HL-60 (cell line): Measurements from ENCODE around the gene TMUB2.

Experiments
- CTCF ChIP-seq: IDR thresholded peaks from one replicate; pipeline ENCODE4 v1.5.1; 2011; ENCODE audit warnings: low read length, control low read depth, inconsistent platforms; ENCODE audit not compliant: insufficient read depth
- POLR2AphosphoS5 ChIP-seq: IDR thresholded peaks from 2 replicates; pipeline ENCODE4 v1.6.1; 2012; ENCODE audit warnings: low read depth

- TF ChIP-seq CTCF = no peak
- TF ChIP-seq POLR2AphosphoS5 = no peak
These were observed 19.4 kb downstream of the TMUB2 start for GRCh38 chr17:44205962-44206824.
